SK-N-SH treated with all-trans-retinoic acid at 6 μM for 48 hours (cell line): Measurements from ENCODE around the gene CRADD.

ENCODE experiments used
- BACH2 ChIP-seq: fragments of 250-450 bp; sonication (Bioruptor Pico); IDR thresholded peaks from 2 replicates; pipeline ENCODE4 v1.9.0; 2021; ENCODE audit warnings: mild to moderate bottlenecking, borderline replicate concordance
- CSDC2 ChIP-seq: fragments of 250-450 bp; sonication (Bioruptor Pico); IDR thresholded peaks from 2 replicates; pipeline ENCODE4 v1.5.0; 2020; ENCODE audit warnings: mild to moderate bottlenecking, moderate library complexity
- ESRRG ChIP-seq: fragments of 250-450 bp; sonication (Bioruptor Pico); IDR thresholded peaks from 2 replicates; pipeline ENCODE4 v1.6.1; 2021; ENCODE audit warnings: mild to moderate bottlenecking
- PATZ1 ChIP-seq: fragments of 250-450 bp; sonication (Bioruptor Pico); IDR thresholded peaks from 2 replicates; pipeline ENCODE4 v1.8.0; 2020; ENCODE audit warnings: mild to moderate bottlenecking, moderate library complexity, borderline replicate concordance
- RARB ChIP-seq: fragments of 250-450 bp; sonication (Bioruptor Pico); IDR thresholded peaks from 2 replicates; pipeline ENCODE4 v1.8.0; 2021; ENCODE audit warnings: mild to moderate bottlenecking, moderate library complexity
- TSHZ2 ChIP-seq: fragments of 250-450 bp; sonication (Bioruptor Pico); IDR thresholded peaks from 2 replicates; pipeline ENCODE4 v1.5.0; 2020; ENCODE audit warnings: mild to moderate bottlenecking, moderate library complexity
- ZC3H10 ChIP-seq: fragments of 250-450 bp; sonication (Bioruptor Pico); IDR thresholded peaks from 2 replicates; pipeline ENCODE4 v1.5.1; 2021; ENCODE audit warnings: mild to moderate bottlenecking, moderate library complexity
- ZFP30 ChIP-seq: fragments of 450-650 bp; formaldehyde crosslinking; IDR thresholded peaks from 2 replicates; pipeline ENCODE4 v1.5.0; 2022; ENCODE audit warnings: mild to moderate bottlenecking, moderate library complexity
- ZNF565 ChIP-seq: fragments of 450-650 bp; formaldehyde crosslinking; conservative IDR thresholded peaks from 2 replicates; pipeline ENCODE4 v1.5.0; 2020; ENCODE audit warnings: low read depth, mild to moderate bottlenecking, moderate library complexity
- ZNF8 ChIP-seq: fragments of 450-650 bp; formaldehyde crosslinking; IDR thresholded peaks from 2 replicates; pipeline ENCODE4 v1.5.0; 2020; ENCODE audit warnings: mild to moderate bottlenecking, moderate library complexity

GRCh38 chr12:93850481-93851256 is 173.5 kb downstream of the CRADD start:
- TF ChIP-seq ZFP30 (CRISPR knock-in tag) (no peak), TSHZ2 (CRISPR knock-in tag) (no peak), PATZ1 (CRISPR knock-in tag) (no peak), ZNF8 (CRISPR knock-in tag) (no peak), CSDC2 (CRISPR knock-in tag) (no peak), ESRRG (no peak), ZC3H10 (CRISPR knock-in tag) (no peak), BACH2 (no peak), RARB (CRISPR knock-in tag) (no peak), ZNF565 (CRISPR knock-in tag) (no peak)
